Natural killer cell (primary cell): ENCODE results near the gene PTCD1. TPM values are rescaled to one million over a fixed set of nuclear protein-coding genes. Genes with fewer than 3 reads are reported as not detected.

Experiments used
- ATAC-seq, 3 donors: fragments of 150-1000 bp in 2 of 3; fragments of 200-7000 bp in 1 of 3; cut with Tn5 transposase; 1 replicate in 1 of 3; 2 replicates in 2 of 3; pipeline ENCODE4 v1.10.0; 2021; ENCODE audit warnings: mild to moderate bottlenecking in 2 of 3, moderate library complexity in 2 of 3
- DNase-seq, 2 donors: peaks; one replicate each; pipeline versions ENCODE4 v3.0.0 to v3.0.0-alpha.2; 2013 to 2021; ENCODE audit warnings: mixed read lengths in 1 of 2
- H3K27ac ChIP-seq: one replicate; pipeline ENCODE4 v1.5.1; 2013; ENCODE audit warnings: mild to moderate bottlenecking, low read length
- H3K27me3 ChIP-seq: one replicate; pipeline ENCODE4 v1.6.1; 2013; ENCODE audit warnings: low read length; ENCODE audit not compliant: control insufficient read depth, insufficient read depth
- H3K36me3 ChIP-seq: one replicate; pipeline ENCODE4 v1.6.1; 2013; ENCODE audit warnings: low read length; ENCODE audit not compliant: control insufficient read depth, insufficient read depth
- H3K4me1 ChIP-seq: one replicate; pipeline ENCODE4 v1.6.1; 2013; ENCODE audit warnings: low read length; ENCODE audit not compliant: control insufficient read depth, insufficient read depth
- H3K4me3 ChIP-seq: one replicate; pipeline ENCODE4 v1.5.1; 2013; ENCODE audit warnings: low read length
- H3K9me3 ChIP-seq: one replicate; pipeline ENCODE4 v1.6.1; 2013; ENCODE audit warnings: low read length; ENCODE audit not compliant: control insufficient read depth, insufficient read depth
- H3K27ac Mint-ChIP-seq, 2 donors: one replicate each; pipeline ENCODE4 v1.8.0; 2022; ENCODE audit warnings: mild to moderate bottlenecking in 2 of 2, mixed read lengths in 2 of 2, moderate library complexity in 1 of 2
- H3K27me3 Mint-ChIP-seq, 2 donors: one replicate each; pipeline ENCODE4 v1.8.0; 2022; ENCODE audit warnings: low read depth in 2 of 2, mixed read lengths in 2 of 2
- H3K36me3 Mint-ChIP-seq: one replicate; pipeline ENCODE4 v1.8.0; 2022; ENCODE audit warnings: mixed read lengths
- H3K4me1 Mint-ChIP-seq, 2 donors: one replicate each; pipeline ENCODE4 v1.8.0; 2022; ENCODE audit warnings: mixed read lengths in 2 of 2
- H3K4me3 Mint-ChIP-seq: one replicate; pipeline ENCODE4 v1.8.0; 2022; ENCODE audit warnings: mild to moderate bottlenecking, moderate library complexity, mixed read lengths
- H3K9me3 Mint-ChIP-seq, 2 donors: one replicate each; pipeline ENCODE4 v1.8.0; 2022; ENCODE audit warnings: mixed read lengths in 2 of 2
- CTCF ChIP-seq: fragments of 200-600 bp; IDR thresholded peaks from one replicate; pipeline ENCODE4 v1.8.0; 2022; ENCODE audit warnings: antibody characterized with exemption
- WGBS: methylation state at CpG from one replicate; pipeline ENCODE4 v1.1.7; 2013; ENCODE audit warnings: missing lambda C conversion rate; ENCODE audit not compliant: insufficient coverage; 5-methylcytosine and 5-hydroxymethylcytosine counted together
- intact Hi-C: fragments of 100-400 bp; cut with micrococcal nuclease; formaldehyde crosslinking; loops from one replicate; pipeline ENCODE4 v1.14.2; 2022
- total RNA-seq, 4 donors: library from RNA; stranded (reverse); fragments of 120-200 nt in 1 of 4; gene quantifications; one replicate each; pipeline versions ENCODE4 v1.2.3 to v1.2.4, GENCODE V29; 2013 to 2022

The PTCD1 gene
- total RNA-seq, 3 donors from 2014 or later (not counting 1 experiment from before 2014, with no cell fraction given) = 5.3 to 6.6 (median 6.4) TPM

DNA sequence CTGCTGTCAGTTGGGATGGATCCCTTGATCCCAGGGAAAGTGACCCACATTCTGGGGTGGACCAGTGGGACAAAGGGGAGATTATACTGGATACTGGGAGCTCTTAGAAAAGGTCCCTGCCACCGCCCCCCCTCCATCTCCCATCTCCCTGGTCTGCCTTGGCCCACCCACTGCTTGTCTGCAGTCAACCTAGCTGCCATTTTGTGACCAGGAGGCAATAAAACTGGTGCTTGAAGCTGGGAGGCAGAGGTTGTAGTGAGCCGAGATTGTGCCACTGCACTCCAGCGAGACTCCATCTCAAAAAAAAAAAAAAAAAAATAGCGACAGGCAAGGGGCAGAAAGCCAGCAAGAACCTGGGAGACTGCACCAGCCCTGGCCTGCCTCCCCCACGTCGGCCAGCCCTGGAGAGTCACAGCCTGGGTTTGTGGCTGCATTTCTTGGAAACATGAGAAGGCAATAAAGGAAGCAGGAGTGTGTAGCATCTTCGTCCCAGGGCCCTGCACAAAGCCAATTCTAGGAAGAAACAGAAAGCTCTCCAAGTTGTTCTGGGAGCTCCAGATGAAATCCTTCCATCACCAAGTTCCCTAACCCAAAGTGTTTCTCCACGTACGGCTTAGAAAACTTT is 68.7 kb downstream of the PTCD1 start:
- H3K36me3 ChIP-seq = peaks cover 18% of the 10 kb centered on the region
- Mint-ChIP-seq H3K27me3 (no peaks in the 10 kb centered on the region), H3K4me3 (no peak overlapping the region), H3K9me3 (no peaks in the 10 kb centered on the region), H3K27ac (no peak overlapping the region), H3K4me1 (peaks cover 9 to 10% of the 10 kb centered on the region in 2 donors), H3K36me3 (no peaks in the 10 kb centered on the region)
- H3K4me3 ChIP-seq = no peak overlapping the region
- no peak for ATAC-seq
- peaks cover 4% of the 10 kb centered on the region for H3K4me1 ChIP-seq
- intact Hi-C loops = loop anchor here (5.0 to 10.0 kb wide), 2 partner anchors 37 to 135 kb away; partner anchors contain the start of genes BUD31, PDAP1, ZKSCAN5 and ZNF394
- H3K27me3 ChIP-seq = no peaks in the 10 kb centered on the region
- WGBS = 58% methylated on average over 8 of the region's 9 CpGs
- H3K9me3 ChIP-seq = no peaks in the 10 kb centered on the region
- DNase-seq = no peak
- H3K27ac ChIP-seq = no peak overlapping the region
- no peak for TF ChIP-seq CTCF

DNA sequence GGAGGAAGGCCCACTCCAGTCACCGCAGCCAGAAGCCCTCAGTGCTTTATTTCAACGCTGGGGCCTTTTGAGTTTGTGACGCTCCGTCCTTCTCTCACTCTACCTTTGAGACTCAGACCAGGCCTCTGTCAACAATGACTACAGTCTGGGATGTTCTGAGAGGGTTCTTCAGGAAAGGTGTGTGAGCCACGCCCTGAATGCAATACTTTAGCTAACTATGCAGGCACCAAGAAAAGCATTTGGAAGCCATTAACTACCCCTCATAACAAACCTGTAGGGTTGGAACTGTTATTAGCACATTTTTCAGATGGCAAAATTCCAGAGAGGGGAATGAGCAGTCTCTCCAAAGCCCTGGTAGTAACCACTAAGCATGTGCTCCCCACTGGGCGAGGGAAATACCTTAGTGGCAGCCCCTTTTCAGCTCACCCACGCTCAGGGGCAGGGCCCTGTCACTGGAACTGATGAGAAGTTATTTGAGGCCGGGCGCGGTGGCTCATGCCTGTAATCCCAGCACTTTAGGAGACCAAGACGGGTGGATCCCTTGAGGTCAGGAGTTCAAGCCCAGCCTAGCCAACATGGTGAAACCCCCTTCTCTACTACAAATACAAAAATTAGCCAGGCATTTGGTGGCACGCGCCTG is 69.7 kb downstream of the PTCD1 start:
- Histone ChIP-seq H3K4me3 (no peak overlapping the region), H3K9me3 (no peaks in the 10 kb centered on the region), H3K27me3 (no peaks in the 10 kb centered on the region), H3K27ac (no peak overlapping the region), H3K4me1 (peaks cover 3% of the 10 kb centered on the region), H3K36me3 (peaks cover 26% of the 10 kb centered on the region)
- no peaks in the 10 kb centered on the region for H3K36me3 Mint-ChIP-seq
- intact Hi-C loops = no loop called here
- 97% methylated on average over 12 of the region's 13 CpGs for WGBS
- TF ChIP-seq CTCF = no peak
- no peak overlapping the region for H3K4me3 Mint-ChIP-seq
- no peak overlapping the region for H3K27ac Mint-ChIP-seq
- peaks cover 9% of the 10 kb centered on the region in 2 donors for H3K4me1 Mint-ChIP-seq
- ATAC-seq = no peak
- DNase-seq = no peak
- H3K27me3 Mint-ChIP-seq = no peaks in the 10 kb centered on the region
- no peaks in the 10 kb centered on the region for H3K9me3 Mint-ChIP-seq

Other genes with a start within 250 kb of the PTCD1 start
- gene KPNA7, start 230.7 kb downstream of the PTCD1 start, total RNA-seq = not detected
- not detected for gene MYH16, start 166.0 kb downstream of the PTCD1 start, total RNA-seq
- 10 to 100 TPM; 38.1 to 48.1 (median 47.9) TPM for gene ARPC1A, start 112.9 kb downstream of the PTCD1 start, total RNA-seq
- gene ARPC1B, start 64.1 kb downstream of the PTCD1 start, total RNA-seq = 100 to 1,000 TPM; 161 to 184 (median 179) TPM
- 10 to 100 TPM; 55.3 to 60.6 (median 59.3) TPM for gene PDAP1, start 30.2 kb downstream of the PTCD1 start, total RNA-seq
- gene BUD31, start 29.8 kb downstream of the PTCD1 start, total RNA-seq = 100 to 1,000 TPM; 145 to 190 (median 187) TPM
- gene CPSF4, start 145 bp upstream of the PTCD1 start, total RNA-seq = 10 to 100 TPM; 54.0 to 61.6 (median 54.8) TPM
- 100 to 1,000 TPM in 2 of 3 donors, 10 to 100 TPM in 1; 90.8 to 123 (median 111) TPM for gene ATP5MF, start 27.4 kb upstream of the PTCD1 start, total RNA-seq
- 10 to 100 TPM; 16.7 to 18.6 (median 16.8) TPM for gene ZNF789, start 34.1 kb upstream of the PTCD1 start, total RNA-seq
- 100 to 1,000 TPM; 188 to 237 (median 215) TPM for gene ZNF394, start 61.5 kb upstream of the PTCD1 start, total RNA-seq
- 1 to 10 TPM; 6.8 to 9.7 (median 7.4) TPM for gene ZKSCAN5, start 65.9 kb upstream of the PTCD1 start, total RNA-seq
- 1 to 10 TPM; 2.3 to 3.1 (median 2.6) TPM for gene FAM200A, start 113.3 kb upstream of the PTCD1 start, total RNA-seq
- 100 to 1,000 TPM; 171 to 214 (median 196) TPM for gene ZNF655, start 119.8 kb upstream of the PTCD1 start, total RNA-seq
- 1 to 10 TPM; 1.4 to 2.5 (median 2.0) TPM for gene TMEM225B, start 159.5 kb upstream of the PTCD1 start, total RNA-seq
- 10 to 100 TPM; 24.4 to 37.4 (median 27.8) TPM for gene ZSCAN25, start 178.1 kb upstream of the PTCD1 start, total RNA-seq
- gene CYP3A5, start 241.2 kb upstream of the PTCD1 start, total RNA-seq = under 1 TPM in 1 of 3 donors, not detected in 2; 0.14 TPM